Nucleus accumbens (tissue), 56 donors: ENCODE data around the gene DIP2C.
"Not testable (repeated sequence)": the region's sequence is repeated elsewhere in the genome, so short reads cannot be mapped to it uniquely, and the experiment has no call there.

Experiments used
- DNase-seq, 56 donors: peaks; one replicate each; lab custom pipeline; 2025; lab: John Stamatoyannopoulos, UW

DIP2C gene

DNA sequence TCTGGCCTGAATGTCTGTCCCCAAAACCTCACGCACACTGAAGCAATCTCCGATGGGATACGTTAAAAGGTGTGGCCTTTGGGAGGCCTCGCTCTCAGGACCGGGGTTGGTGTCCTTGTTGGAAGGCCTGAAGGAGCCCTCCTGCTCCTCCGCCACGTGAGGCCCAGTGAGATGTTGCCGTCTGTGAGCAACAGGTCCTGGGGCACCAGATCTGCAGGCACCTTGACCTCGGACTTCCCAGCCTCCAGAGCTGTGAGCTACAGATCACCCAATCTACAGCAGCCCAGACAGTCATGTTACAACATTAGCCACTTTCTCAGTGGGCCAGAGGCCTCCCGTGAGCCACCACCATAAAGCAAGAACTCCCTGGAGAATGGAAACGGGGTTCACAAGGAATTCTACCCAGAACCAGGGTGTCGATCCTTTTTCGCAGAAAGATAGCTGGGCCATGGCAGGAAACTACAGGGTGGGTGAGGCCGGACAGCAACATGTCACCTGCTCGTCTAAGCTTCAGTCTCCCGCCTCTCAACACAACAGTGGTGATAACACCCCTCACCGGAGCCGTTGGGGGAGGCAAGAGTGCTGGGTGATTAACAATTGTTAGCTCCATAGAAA lies 87.0 kb downstream of the DIP2C start:
- no peak for DNase-seq

DNA sequence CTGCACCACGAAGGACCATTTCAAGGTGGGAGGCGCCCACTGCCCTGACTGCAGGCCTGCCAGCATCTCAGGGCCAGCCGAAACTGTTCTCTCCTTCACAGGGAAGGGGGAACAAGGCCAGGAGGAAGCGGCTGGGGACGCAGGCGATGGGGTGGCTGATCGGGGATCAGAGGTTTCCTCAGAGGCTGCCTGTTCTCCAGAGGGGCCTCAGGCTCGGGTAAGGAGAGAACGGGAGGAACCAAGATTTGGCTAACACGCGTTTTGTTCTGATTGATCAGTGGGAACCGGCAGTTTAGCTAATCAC lies 87.9 kb downstream of the DIP2C start:
- no peak for DNase-seq

DNA sequence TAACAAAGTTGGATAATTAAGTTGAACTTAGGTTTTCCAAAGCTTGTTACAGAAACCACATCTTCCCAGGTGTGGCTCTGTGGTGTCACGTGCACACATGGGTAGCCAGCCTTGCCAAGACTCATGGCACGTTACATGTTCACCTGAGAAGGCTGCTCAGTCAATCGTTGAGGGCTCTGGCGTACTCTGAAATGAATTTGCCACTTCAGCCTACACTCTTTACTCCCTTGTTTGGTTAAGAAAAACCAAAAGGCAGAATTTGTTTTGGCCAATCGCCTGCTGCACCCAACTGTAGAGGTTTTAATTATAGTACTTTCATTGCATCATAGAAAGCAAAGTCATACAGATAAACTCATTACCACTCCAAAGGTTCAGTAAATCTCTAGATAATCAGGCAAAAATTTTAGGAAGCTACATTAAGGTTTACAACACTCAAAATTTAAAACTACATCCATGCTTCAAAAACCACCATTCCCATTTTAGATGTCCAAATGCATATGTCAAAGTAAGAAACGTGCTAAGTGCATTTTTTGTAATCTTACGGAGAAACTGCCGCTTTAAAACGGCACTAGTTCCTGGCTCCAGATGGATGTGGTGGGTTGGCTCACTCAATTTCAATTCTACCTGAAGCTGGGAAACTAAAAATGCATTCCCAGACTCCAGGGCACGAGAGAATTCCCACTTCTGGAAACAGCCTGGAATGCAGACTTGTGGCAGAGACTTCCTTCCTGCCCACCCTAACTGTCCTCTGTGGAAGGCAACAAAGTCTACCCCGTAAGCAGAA lies 88.4 kb downstream of the DIP2C start:
- no peak for DNase-seq

DNA sequence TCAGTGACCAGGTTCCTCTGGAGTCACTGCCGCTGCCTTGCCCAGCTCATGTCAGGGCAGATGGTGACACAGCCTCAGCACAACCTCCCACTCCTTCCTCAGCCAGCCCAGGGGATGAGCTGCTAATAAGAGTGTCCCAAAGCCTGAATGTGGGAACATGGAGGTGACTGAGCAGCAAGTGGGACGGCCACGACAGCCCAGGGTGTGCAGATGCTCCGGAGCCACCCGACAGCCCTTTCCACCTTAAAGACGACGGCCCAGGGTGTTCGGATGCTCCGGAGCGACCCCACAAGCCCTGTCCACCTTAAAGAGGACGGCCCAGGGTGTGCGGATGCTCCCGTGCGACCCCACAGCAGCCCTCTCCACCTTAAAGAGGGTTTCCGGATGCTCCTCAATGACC lies 89.2 kb downstream of the DIP2C start:
- DNase-seq: no peak

DNA sequence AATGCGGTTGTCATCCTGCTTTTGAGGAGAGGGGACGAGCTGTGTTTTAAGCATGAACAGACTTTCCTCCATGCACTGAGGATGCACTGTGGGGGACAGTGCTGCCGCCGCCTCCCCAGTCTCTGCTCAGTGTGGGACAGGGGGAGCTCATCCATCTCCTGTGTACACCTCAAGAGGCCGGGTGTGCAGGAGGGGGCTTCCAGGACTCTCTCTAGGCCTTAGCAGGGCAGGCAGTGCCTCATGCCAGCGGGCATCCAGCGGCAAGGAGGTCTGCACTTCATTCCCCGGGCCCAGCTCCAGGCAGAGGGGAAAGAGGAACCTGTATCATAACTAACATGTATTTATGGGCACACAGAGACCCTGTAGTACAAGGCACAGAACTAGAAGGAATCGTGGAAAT lies 89.7 kb downstream of the DIP2C start:
- DNase-seq: no peak

DNA sequence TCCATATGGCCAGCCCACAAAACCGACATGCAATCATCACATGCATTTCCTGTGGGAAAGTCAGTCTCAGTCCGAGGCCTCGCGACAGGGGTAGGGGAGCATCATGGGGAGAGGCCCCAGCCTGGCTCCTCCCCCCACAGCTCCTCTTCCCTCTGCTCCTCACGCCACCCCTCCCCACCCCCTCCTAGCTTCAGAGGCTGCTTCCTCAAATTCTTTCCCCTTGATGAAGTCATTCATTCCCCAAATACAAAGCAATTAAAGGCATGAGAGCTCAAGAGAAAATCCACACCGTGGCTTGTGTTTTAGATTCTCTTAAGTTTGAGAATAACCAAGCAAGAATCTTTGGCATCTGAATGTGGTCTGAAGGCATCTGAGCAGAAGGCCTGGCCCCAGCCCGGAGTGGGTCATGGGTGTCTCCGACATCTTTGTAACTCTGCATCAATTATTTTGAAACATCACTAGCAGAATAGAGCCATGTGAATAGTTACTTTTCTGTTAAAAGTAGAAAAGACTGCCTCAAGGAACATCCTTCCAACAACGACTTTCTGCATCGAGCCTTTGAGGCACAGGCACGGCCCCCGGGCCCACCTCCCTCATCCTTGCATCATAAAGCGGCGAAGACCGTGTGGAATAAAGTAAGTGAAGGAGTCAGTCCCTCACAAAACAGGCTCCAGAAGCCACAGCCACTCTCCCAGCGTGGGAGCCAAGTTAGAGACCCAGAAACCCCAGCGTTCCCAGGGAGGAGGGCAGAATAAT lies 90.9 kb downstream of the DIP2C start:
- no peak for DNase-seq

DNA sequence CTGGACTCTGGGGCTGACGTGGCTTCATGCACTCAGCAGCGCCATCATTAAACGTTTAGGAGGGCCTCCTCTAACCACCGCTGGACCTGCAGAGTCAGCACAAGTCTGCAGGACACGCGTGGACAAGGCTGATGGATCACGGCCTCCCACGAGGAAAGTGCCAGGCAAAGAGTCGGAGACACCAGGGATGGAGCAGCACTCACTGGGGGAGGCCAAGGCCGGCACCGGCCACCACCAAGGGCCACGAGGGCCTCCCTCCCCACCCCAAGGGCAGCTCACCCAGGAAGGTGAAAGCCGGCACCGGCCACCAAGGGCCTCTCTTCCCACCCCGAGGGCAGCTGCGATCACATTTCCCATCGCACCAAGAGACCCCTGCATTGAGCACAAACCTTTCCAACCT lies 91.5 kb downstream of the DIP2C start:
- DNase-seq: no peak

DNA sequence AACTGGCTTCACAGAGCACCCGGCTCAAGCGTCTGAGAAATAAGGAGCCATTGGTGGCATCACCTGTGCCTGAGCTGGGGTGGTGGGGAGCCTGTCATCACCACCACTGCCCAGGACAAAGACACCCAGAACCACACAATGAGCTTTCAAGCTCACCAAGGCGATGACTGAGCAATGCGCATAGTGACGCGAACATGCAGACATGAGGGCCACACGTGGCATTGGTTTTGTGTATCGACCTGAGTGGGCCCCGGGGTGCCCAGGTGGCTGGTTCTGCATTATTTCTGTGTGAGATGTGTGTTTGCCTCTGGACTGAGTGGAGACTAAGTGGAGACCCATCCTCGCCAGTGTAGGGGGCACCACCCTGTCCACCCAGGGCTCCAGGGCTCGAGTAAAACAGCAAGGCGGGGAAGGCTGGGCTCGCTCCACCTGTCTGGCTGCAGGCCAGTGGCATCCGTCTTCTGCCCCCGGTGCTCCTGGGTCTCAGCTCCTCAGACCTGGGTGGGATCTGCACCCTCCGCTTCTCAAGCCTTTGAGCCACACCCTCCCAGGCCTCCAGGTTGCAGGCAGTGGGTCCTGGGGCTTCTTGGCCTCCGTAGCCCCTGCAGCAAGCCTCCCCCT lies 92.6 kb downstream of the DIP2C start:
- DNase-seq: no peak

DNA sequence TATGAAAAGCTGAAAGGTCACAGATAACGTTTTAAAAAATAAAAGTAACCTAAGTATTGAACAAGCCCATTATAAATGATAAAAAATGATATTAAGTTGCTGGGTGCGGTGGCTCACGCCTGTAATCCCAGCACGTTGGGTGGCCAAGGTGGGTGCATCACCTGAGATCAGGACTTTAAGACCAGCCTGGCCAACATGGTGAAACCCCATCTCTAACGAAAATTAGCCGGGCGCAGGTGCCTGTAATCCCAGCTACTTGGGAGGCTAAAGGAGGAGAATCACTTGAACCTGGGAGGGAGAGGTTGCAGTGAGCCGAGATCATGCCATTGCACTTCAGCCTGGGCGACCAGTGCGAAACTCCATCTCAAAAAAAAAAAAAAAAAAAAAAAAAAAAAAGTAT lies 93.3 kb downstream of the DIP2C start:
- not testable (repeated sequence) for DNase-seq

DNA sequence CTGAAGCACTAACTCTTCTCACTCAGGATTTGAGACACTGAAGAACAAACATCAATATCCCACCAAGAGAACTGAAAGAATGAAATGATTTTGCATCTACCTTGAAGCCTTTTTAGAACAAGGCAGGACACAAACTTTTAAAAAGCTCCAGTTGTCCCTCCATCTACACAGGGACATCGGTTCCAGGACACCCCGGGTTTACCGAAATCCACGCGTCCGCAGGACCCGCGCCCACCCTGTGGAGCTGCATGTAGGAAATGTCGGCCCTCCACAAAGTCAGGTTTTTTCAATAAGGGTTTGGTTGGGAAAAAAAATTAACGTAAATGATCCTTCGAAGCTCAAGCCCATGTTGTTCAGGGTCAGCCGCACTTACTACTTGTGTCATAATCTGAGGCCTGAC lies 94.0 kb downstream of the DIP2C start:
- DNase-seq: no peak

DNA sequence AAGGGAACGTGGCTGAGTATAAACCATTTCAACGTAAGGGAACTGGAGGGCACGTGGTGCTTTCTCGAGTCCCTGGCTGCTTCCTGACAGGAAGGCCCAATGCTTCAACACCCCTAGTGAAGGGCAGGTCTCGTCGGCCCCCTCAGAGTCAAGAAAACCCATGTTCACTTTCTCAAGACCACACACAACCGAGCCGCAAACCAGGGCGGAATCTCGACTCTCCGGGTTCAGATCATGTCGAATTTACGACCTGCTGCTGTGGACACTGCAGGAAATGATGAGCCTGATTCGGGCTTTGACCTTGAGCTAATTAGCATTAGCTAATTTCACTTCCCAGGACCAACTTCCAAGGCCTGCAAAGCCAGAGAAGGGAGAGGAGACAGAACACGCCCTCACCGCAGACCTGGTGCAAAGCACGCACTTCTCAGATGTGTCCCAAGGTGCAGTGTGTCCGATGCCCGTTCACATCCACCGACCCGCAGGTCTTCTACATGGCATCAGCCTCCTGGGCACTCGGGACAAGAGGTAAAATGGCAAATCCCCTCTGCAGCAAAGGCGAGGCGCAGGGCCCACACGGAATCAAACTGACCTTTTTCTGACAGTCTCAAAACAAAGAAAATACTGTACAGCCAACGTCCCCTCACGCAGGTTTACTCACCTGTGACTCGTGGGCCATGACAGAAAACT lies 94.7 kb downstream of the DIP2C start:
- no peak for DNase-seq

DNA sequence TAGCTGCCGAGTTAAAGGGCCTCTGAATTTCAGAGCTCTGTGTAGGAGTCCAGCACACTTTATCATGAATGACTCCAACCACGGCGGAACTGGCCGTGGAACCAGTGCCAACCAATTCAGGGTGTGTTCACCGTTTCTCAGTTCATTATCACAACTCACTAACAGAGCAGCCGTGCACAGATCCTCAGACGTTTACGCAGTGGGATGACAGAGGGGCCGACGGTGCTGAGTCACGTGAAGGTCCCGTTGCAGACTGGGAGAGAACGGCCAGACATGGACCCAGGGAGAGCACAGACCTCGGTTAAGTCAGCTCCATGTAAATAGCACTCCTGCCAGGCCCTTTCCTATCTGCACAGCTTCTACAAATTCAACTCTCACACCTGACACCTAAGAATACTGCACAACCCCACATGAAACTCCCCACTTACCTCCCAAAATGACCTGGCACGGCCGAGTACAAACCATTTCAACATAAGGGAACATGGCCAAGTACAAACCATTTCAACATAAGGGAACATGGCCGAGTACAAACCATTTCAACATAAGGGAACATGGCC lies 95.5 kb downstream of the DIP2C start:
- DNase-seq: no peak

DNA sequence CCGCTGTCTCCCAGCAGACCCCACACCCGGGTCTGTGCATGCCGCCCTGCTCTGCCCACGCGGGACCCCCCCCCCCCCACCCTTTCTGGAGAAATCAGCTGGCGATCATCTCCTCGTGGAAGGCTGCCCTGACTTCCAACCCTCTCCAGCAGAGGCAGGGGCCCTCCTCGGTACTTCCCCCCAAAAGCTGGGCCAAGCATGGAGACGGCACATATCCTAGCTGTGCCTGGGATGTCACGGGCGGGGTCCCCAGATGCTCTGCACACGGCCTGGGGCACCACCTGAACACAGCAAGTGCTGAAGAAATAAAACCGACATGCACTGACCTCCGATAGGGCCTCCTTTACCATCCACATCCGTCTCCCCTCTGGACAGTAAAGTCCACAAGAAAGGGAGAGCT lies 96.0 kb downstream of the DIP2C start:
- DNase-seq: no peak

DNA sequence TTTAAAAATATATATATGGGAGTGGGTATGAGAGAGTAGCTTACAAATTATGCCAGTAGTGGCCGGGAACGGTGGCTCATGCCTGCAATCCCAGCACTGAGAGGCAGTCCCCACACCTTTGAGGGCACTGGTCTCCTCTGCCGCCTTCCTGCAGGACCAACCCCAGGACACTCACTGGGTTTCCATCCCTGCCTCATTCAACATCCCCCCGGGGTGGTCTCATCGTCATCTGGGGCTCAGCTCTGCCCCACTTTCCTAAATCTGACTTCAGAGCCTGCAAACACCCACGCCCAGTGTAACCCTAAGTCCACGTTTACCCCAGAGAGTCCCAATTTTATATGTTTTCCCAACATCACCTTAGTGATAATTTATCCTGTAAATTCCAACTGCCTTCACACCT lies 96.5 kb downstream of the DIP2C start:
- no peak for DNase-seq

DNA sequence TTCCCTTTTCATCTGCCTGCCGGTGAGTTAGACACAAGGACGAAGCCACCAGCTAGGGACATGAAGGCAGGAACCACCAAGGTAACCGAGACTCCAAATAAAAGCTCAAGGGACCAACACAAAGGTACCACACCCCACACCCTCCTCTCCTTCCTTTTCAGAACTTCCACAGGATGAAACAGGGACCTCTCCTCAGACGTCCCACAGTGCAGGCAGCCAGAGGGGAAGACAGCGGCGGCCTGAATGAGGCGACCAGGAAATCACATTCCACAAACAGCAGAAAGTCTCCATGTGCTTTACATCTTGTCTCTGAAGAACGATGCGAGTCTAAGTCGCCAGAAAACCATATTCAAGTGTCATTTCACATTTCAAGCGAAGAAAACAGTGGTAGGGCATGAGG lies 97.8 kb downstream of the DIP2C start:
- DNase-seq: no peak

DNA sequence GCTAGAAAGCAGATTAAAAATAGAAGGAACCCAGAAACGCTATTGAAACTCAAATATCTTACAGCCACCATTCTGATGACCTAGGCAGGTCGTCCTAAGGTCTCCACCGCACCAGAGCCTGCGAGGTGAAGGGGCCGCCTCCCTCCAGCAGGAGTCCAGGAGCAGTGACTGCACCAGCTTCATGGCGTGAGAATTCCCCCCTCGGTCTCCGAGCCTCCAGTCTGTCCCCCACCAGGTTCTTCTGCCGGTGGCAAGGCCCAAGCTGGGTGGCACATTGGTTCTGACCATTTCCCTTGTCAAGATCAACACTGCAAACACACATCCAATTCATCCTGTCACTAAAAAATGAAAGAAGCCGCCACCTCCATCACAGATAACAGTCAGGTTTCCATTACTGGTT lies 98.7 kb downstream of the DIP2C start:
- DNase-seq: no peak

DNA sequence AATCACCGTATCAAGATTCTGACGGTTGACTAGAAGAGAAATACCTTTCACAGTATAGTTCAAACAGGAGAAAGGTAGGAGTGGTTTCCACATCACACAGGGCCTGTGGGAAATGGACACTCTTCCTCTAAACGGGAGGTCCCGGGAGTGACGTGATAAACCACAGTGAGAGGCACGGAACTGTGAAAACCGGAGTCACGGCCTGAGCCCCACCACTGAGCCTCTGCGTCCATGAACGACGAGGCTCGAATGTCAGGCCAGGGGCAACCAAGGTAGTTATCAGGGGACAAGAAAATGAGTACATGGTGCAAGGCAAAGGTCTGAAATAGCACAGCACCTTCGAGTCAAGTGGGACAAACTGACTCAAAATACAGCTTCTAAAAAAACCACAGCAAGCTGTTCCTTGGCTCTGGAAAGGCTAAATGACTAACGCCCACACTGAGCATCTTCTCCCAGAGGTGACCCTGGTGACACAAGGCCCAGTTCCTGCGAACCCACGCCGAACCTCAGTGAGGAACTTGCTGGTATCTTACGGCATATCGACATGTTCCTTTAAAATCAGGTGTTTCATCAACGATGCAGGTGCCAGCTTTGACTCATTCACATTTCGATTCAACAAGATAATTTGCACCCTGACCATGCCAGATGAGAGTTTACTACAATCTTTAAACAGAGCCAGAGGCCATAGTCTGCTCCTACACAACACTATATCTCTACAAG lies 99.3 kb downstream of the DIP2C start:
- no peak for DNase-seq

DNA sequence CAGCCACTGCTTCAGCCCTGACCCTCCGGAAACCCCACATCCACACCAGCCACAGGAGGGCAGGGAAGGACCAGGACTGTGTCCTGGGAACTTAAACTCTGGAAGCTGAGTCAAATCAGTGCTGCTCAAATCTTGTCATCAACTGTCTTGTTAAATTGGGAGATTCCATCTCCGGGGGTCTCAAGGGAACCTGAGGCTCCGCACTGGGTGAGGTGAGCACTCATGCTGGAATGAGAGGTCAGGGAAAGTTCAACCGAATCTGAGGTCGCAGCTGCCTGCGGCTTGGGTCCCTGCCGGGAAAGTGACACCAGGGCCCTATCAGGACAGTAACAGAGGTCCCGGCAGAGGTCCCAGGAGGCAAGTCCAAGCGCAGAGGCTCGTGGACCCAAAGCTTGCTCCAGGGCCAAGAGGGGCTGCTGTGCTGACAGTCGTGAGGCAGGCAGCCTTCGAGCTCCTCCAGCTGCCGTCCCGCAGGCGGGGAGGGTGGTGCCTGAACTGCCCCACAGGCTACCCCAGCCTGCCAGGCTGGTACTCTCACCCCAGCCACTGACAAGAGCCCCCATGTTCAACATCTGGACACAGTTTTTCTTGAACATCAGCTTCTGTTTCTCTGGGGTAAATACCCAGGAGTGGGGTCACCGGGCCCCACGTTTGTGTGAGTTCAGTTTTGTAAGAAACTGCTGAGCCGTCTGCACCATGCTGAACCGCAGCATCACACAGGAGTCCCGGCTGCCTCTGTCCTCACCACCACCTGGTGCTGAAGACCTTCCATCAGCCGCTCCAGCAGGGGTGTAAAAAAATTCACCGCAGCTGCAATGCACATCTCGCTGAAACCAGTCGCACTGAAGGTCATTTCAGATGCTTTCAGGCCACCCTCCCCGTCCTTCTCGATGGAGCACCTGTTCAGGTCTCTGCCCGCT lies 101.0 kb downstream of the DIP2C start:
- peak in 1 of 56 donors; percentile 41 for DNase-seq

DNA sequence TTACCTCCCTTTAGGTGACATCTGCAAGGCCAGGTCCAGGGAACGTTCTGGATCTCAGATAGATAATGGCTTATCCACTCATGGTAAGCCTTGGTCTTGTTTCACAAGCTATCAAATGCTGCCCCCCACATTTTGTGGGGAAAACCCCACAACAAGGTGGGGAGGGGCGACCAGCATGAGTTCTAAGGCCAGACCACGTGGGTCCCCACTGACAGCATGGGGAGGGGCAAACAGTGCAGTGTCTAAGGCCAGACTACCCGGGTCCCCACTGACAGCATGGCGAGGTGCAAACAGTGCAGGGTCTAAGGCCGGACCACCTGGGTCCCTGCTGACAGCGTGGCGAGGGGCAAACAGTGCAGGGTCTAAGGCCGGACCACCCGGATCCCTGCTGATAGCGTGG lies 102.8 kb downstream of the DIP2C start:
- no peak for DNase-seq
